Sigmoid colon (tissue), 4 donors: ENCODE results near the gene OR2T1.
"Not testable (repeated sequence)": the region's sequence is repeated elsewhere in the genome, so short reads cannot be mapped to it uniquely, and the experiment has no call there.

Experiments
- CTCF ChIP-seq, 4 experiments: fragments of 450-650 bp in 3 of 4; fragments of 200-600 bp in 1 of 4; IDR thresholded peaks; one replicate each; pipeline ENCODE4 v1.5.1; 2016 to 2019; ENCODE audit warnings: antibody characterized with exemption in 4 of 4, mild to moderate bottlenecking in 3 of 4, moderate library complexity in 2 of 4
- POLR2A ChIP-seq, 2 donors: fragments of 450-650 bp; IDR thresholded peaks; one replicate each; pipeline ENCODE4 v1.6.1; 2016; ENCODE audit warnings: antibody characterized with exemption in 2 of 2, mild to moderate bottlenecking in 2 of 2, moderate library complexity in 2 of 2
- POLR2AphosphoS5 ChIP-seq, 4 donors: sonication (generic); formaldehyde crosslinking; IDR thresholded peaks; one replicate each; pipeline ENCODE4 v1.6.1; 2017; ENCODE audit warnings: antibody characterized with exemption in 4 of 4

DNA sequence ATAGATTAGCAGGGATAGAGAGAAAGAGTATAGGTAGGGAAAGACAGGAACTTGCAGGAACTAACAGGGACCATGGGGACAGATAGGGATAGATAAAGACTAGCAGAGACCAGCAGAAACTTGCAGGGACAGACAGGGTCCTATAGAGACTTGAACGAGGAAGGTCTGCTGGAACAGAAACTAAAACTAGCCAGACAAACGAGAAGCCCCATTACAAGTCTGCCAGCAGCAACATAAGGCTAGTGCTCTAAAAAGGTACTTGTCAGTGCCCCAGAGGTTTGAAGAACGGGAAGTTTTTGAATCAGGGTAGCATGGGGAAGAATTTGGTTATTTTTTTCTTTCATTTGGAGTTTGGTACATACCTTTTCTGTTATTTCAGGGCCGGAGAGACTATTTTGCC lies 29.4 kb downstream of the OR2T1 start:
- not testable (repeated sequence) for TF ChIP-seq CTCF, POLR2A, POLR2AphosphoS5 (IDR thresholded peaks at IDR 0.05)
